ENCODE results near the gene TGFBR3L. TPM values are rescaled to one million over a fixed set of nuclear protein-coding genes. Genes with fewer than 3 reads are reported as not detected.
A peak's percentile ranks its signal among the peaks of the same experiment; 100 is the strongest.

Gene TGFBR3L
- polyA plus RNA-seq, 1 donor (not counting 4 experiments of a cell fraction or from before 2014, with no cell fraction given), result 0.28 TPM

DNA sequence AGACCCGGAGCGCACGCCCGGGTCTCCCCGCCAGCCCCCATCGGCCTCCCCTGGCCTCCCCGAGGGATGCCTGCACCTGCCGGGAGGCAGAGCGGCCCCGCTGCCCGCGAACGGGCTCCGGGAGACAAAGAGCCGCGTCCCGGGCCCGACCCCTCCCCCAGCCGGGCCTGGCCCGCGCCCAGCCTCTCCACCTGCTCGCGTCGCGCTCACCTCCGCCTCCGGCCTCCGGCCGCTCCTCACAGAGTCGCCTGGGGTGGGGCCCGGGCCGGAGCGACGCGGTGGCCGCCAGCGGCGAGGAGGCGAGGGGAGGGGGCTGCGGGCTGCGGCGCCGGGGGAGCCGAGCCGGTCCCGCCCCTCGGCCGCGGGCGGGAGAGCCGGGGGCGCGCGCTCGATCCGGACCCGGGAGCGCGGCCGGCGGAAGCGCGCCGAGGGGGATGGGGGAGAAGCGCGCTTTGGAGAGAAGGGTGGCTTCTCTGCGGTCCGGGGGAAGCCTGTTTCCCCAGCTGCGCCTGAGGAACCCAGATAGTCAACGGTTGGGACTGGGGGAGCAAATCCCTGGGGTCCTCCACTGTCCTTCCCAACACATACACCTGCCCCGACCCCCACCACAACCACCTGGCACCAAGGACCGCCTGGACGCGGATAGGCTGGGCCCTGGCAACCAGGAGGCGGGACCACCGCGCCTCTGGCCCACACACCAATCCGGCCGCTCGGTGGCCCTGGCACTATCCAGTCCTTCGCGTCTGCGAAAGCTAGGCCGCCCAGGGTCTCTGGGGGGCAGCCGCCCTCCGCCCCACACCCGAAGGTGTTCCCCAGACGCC is 40.3 kb upstream of the TGFBR3L start, which contains the start of gene PRR36:
Gene PRR36 (minus strand): TSS at position 315 of the 821 bp plus-strand sequence. CDS start 701 bp downstream, outside the sequence.
- FAIRE-seq, result no peak
- no peaks in the 10 kb centered on the region for H3K9me3 ChIP-seq (ENCODE audit: control insufficient read depth, low read depth, low read length)
- peaks cover 38% of the 10 kb centered on the region for H3K27me3 ChIP-seq (ENCODE audit: control insufficient read depth, extremely low read depth, insufficient read depth, low read length)
- H4K20me1 ChIP-seq (ENCODE audit: control insufficient read depth, extremely low read depth, insufficient read depth, low read length), result peaks cover 2% of the 10 kb centered on the region
- no peaks in the 10 kb centered on the region for H3K9me1 ChIP-seq (ENCODE audit: control insufficient read depth, extremely low read depth, insufficient read depth, low read length)
- dilution Hi-C loops (cut with MboI; ENCODE audit: extremely low pct_ligation_motif_present, low sequenced_read_pairs), result no loop called here
- H3K4me1 ChIP-seq (ENCODE audit: control insufficient read depth, extremely low read depth, insufficient read depth, low read length), result peaks cover 13% of the 10 kb centered on the region
- TF ChIP-seq, protein P1, sequence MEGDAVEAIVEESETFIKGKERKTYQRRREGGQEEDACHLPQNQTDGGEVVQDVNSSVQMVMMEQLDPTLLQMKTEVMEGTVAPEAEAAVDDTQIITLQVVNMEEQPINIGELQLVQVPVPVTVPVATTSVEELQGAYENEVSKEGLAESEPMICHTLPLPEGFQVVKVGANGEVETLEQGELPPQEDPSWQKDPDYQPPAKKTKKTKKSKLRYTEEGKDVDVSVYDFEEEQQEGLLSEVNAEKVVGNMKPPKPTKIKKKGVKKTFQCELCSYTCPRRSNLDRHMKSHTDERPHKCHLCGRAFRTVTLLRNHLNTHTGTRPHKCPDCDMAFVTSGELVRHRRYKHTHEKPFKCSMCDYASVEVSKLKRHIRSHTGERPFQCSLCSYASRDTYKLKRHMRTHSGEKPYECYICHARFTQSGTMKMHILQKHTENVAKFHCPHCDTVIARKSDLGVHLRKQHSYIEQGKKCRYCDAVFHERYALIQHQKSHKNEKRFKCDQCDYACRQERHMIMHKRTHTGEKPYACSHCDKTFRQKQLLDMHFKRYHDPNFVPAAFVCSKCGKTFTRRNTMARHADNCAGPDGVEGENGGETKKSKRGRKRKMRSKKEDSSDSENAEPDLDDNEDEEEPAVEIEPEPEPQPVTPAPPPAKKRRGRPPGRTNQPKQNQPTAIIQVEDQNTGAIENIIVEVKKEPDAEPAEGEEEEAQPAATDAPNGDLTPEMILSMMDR (optimal IDR thresholded peaks at IDR 0.05 in 1 of 3, IDR thresholded peaks at IDR 0.05 in 1 of 3, conservative IDR thresholded peaks at IDR 0.05 in 1 of 3; ENCODE audit: extremely low read depth in 1 of 3, insufficient read depth in 2 of 3, low read length in 3 of 3), result no peak
- TF ChIP-seq EZH2 (IDR thresholded peaks at IDR 0.05; ENCODE audit: low read length), result peak; percentile 61
- H3K4me3 ChIP-seq (ENCODE audit: control insufficient read depth in 2 of 3, extremely low read depth in 1 of 3, insufficient read depth in 2 of 3, low read depth in 1 of 3, low read length in 3 of 3), result no peak within 1 kb of the TSS
- H3K9ac ChIP-seq (ENCODE audit: control insufficient read depth, extremely low read depth, insufficient read depth, low read length), result no peak within 1 kb of the TSS
- no peak within 1 kb of the TSS for H3K27ac ChIP-seq (ENCODE audit: control insufficient read depth, insufficient read depth, low read length)
- H3K36me3 ChIP-seq (ENCODE audit: control insufficient read depth in 2 of 2, extremely low read depth in 1 of 2, insufficient read depth in 2 of 2, low read length in 2 of 2), result no peaks in the 10 kb centered on the region
- H3K79me2 ChIP-seq (ENCODE audit: control insufficient read depth, insufficient read depth, low read length), result no peaks in the 10 kb centered on the region
- no peak within 1 kb of the TSS for H2AFZ ChIP-seq (ENCODE audit: control insufficient read depth, low read length)
- DNase-seq (ENCODE audit: low read depth, low spot score), result no peak
- peak within 1 kb of the TSS; percentile 22 for H3K4me2 ChIP-seq (ENCODE audit: control insufficient read depth, extremely low read depth, insufficient read depth, low read depth, low read length)

DNA sequence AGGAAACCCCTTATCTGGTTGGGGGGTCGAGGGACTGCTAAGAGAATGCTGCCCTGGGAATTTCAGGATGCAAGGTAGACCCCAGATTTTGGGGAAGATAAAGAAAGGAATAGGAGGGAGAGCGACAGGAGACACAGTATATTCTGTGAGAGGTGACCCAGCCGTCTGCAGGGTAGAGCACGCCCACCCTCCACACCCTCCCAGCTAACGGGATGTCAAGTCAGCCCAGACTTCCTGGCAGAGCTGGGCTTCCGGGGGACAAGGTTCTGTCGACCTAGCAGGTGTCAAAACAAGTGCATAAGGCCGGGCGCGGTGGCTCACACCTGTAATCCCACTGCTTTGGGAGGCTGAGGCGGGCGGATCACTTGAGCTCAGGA is 39.7 kb upstream of the TGFBR3L start:
- H3K4me3 ChIP-seq (ENCODE audit: control insufficient read depth in 2 of 3, extremely low read depth in 1 of 3, insufficient read depth in 2 of 3, low read depth in 1 of 3, low read length in 3 of 3), result no peak overlapping the region

More for the DNA sequence above, 39.7 kb upstream of the TGFBR3L start:
- FAIRE-seq (no peak), DNase-seq (ENCODE audit: low read depth, low spot score) (no peak)
- H3K27ac ChIP-seq (ENCODE audit: control insufficient read depth, insufficient read depth, low read length), result no peak overlapping the region
- H4K20me1 ChIP-seq (ENCODE audit: control insufficient read depth, extremely low read depth, insufficient read depth, low read length), result peaks cover 2% of the 10 kb centered on the region
- H2AFZ ChIP-seq (ENCODE audit: control insufficient read depth, low read length), result no peak overlapping the region
- H3K36me3 ChIP-seq (ENCODE audit: control insufficient read depth in 2 of 2, extremely low read depth in 1 of 2, insufficient read depth in 2 of 2, low read length in 2 of 2), result no peaks in the 10 kb centered on the region
- no peak overlapping the region for H3K9ac ChIP-seq (ENCODE audit: control insufficient read depth, extremely low read depth, insufficient read depth, low read length)
- H3K4me1 ChIP-seq (ENCODE audit: control insufficient read depth, extremely low read depth, insufficient read depth, low read length), result peaks cover 13% of the 10 kb centered on the region
- no peaks in the 10 kb centered on the region for H3K9me3 ChIP-seq (ENCODE audit: control insufficient read depth, low read depth, low read length)
- no peaks in the 10 kb centered on the region for H3K9me1 ChIP-seq (ENCODE audit: control insufficient read depth, extremely low read depth, insufficient read depth, low read length)
- no peaks in the 10 kb centered on the region for H3K79me2 ChIP-seq (ENCODE audit: control insufficient read depth, insufficient read depth, low read length)
- TF ChIP-seq EZH2 (IDR thresholded peaks at IDR 0.05; ENCODE audit: low read length), result no peak
- TF ChIP-seq, protein P1 (optimal IDR thresholded peaks at IDR 0.05 in 1 of 3, IDR thresholded peaks at IDR 0.05 in 1 of 3, conservative IDR thresholded peaks at IDR 0.05 in 1 of 3; ENCODE audit: extremely low read depth in 1 of 3, insufficient read depth in 2 of 3, low read length in 3 of 3), result no peak
- H3K4me2 ChIP-seq (ENCODE audit: control insufficient read depth, extremely low read depth, insufficient read depth, low read depth, low read length), result no peak overlapping the region
- H3K27me3 ChIP-seq (ENCODE audit: control insufficient read depth, extremely low read depth, insufficient read depth, low read length), result peaks cover 38% of the 10 kb centered on the region
- dilution Hi-C loops (cut with MboI; ENCODE audit: extremely low pct_ligation_motif_present, low sequenced_read_pairs), result no loop called here

All from keratinocyte (primary cell).